Prostate gland (tissue), 2 donors: ENCODE results near the gene SIPA1L3. TPM values are rescaled to one million over a fixed set of nuclear protein-coding genes. Genes with fewer than 3 reads are reported as not detected.
A peak's percentile ranks its signal among the peaks of the same experiment; 100 is the strongest.
"Not testable (repeated sequence)": the region's sequence is repeated elsewhere in the genome, so short reads cannot be mapped to it uniquely, and the experiment has no call there.

Experiments used
- DNase-seq: peaks from one replicate; pipeline ENCODE4 v3.0.0-alpha.2; 2019; ENCODE audit warnings: low spot score
- H3K27ac ChIP-seq, 2 donors: fragments of 200-600 bp; sonication (generic); 2 replicates each; pipeline ENCODE4 v1.5.1; 2017 to 2019
- H3K27me3 ChIP-seq: fragments of 200-600 bp; sonication (generic); replicated peaks from 2 replicates; pipeline ENCODE4 v1.5.1; 2019; ENCODE audit not compliant: insufficient read depth
- H3K36me3 ChIP-seq, 2 donors: fragments of 200-600 bp; sonication (generic); 1 replicate in 1 of 2; 2 replicates in 1 of 2; pipeline versions ENCODE4 v1.5.1 to v1.8.1; 2017 to 2019
- H3K4me1 ChIP-seq: fragments of 200-600 bp; sonication (generic); replicated peaks from 2 replicates; pipeline ENCODE4 v1.5.1; 2019
- H3K4me3 ChIP-seq, 2 donors: fragments of 200-600 bp; sonication (generic); 2 replicates each; pipeline ENCODE4 v1.5.1; 2017 to 2019
- H3K9me3 ChIP-seq: fragments of 200-600 bp; sonication (generic); 2 replicates; pipeline ENCODE4 v1.5.1; 2017
- CTCF ChIP-seq, 4 experiments: fragments of 200-600 bp in 2 of 4; fragments of 450-650 bp in 2 of 4; sonication (generic) in 2 of 4; IDR thresholded peaks; 1 replicate in 3 of 4; 2 replicates in 1 of 4; pipeline ENCODE4 v1.5.1; 2016 to 2019; ENCODE audit warnings: antibody characterized with exemption in 4 of 4, mild to moderate bottlenecking in 2 of 4, moderate library complexity in 2 of 4
- POLR2A ChIP-seq: fragments of 450-650 bp; IDR thresholded peaks from one replicate; pipeline ENCODE4 v1.6.1; 2016; ENCODE audit warnings: antibody characterized with exemption, mild to moderate bottlenecking
- POLR2AphosphoS5 ChIP-seq: sonication (generic); formaldehyde crosslinking; IDR thresholded peaks from one replicate; pipeline ENCODE4 v1.6.1; 2017; ENCODE audit warnings: antibody characterized with exemption
- WGBS: methylation state at CpG from one replicate; pipeline ENCODE4 v1.1.5; 2018; 5-methylcytosine and 5-hydroxymethylcytosine counted together
- intact Hi-C: fragments of 100-400 bp; cut with DNase I; formaldehyde crosslinking; loops from one replicate; pipeline ENCODE4 v1.14.2; 2022
- total RNA-seq, 2 donors: library from RNA; depleted of rRNA; stranded (reverse); fragments of >200 nt; gene quantifications; one replicate each; pipeline ENCODE4 v1.1.0, GENCODE V29; 2016

SIPA1L3 gene
- total RNA-seq, 2 donors from 2014 or later, result 48.8 to 63.5 TPM

- no peak overlapping the region for H3K4me3 ChIP-seq
- 27% methylated on average over 16 of the region's 21 CpGs for WGBS
- peak overlapping the region; percentile 53 to 66 for H3K27ac ChIP-seq
- no peaks in the 10 kb centered on the region for H3K27me3 ChIP-seq
- H3K9me3 ChIP-seq, result no peaks in the 10 kb centered on the region
- no peak for TF ChIP-seq POLR2AphosphoS5
- TF ChIP-seq POLR2A, result no peak
- TF ChIP-seq CTCF (IDR thresholded peaks at IDR 0.05), result no peak
- DNase-seq, result no peak
- intact Hi-C loops, result no loop called here
- peaks cover 19% of the 10 kb centered on the region for H3K4me1 ChIP-seq
- H3K36me3 ChIP-seq, result no peaks in the 10 kb centered on the region
Measured at GRCh38 chr19:38062959-38063761, 156.2 kb downstream of the SIPA1L3 start.

GRCh38 chr19:38063928-38064327 lies 156.9 kb downstream of the SIPA1L3 start:
- intact Hi-C loops, result no loop called here
- WGBS, result 79% methylated on average over 6 of the region's 6 CpGs
- TF ChIP-seq POLR2AphosphoS5 (no peak), CTCF (IDR thresholded peaks at IDR 0.05) (no peak), POLR2A (no peak)
- Histone ChIP-seq H3K36me3 (no peaks in the 10 kb centered on the region), H3K9me3 (no peaks in the 10 kb centered on the region), H3K27ac (peak overlapping the region; percentile 53 to 66), H3K4me3 (no peak overlapping the region), H3K4me1 (peaks cover 19% of the 10 kb centered on the region), H3K27me3 (no peaks in the 10 kb centered on the region)
- DNase-seq, result no peak

- H3K9me3 ChIP-seq, result no peaks in the 10 kb centered on the region
- no peak overlapping the region for H3K27ac ChIP-seq
- WGBS, result 92% methylated on average over 7 of the region's 7 CpGs
- H3K27me3 ChIP-seq, result no peaks in the 10 kb centered on the region
- H3K4me3 ChIP-seq, result no peak overlapping the region
- H3K4me1 ChIP-seq, result peaks cover 15% of the 10 kb centered on the region
- no peak for TF ChIP-seq CTCF (IDR thresholded peaks at IDR 0.05)
- no peak for TF ChIP-seq POLR2A
- no peak for TF ChIP-seq POLR2AphosphoS5
- no peaks in the 10 kb centered on the region for H3K36me3 ChIP-seq
- DNase-seq, result no peak
- intact Hi-C loops, result no loop called here
Measured at GRCh38 chr19:38064661-38065425, 157.8 kb downstream of the SIPA1L3 start.

- H3K27me3 ChIP-seq, H3K36me3 ChIP-seq, DNase-seq, intact Hi-C loops, H3K4me3 ChIP-seq, H3K27ac ChIP-seq, H3K9me3 ChIP-seq: not testable (repeated sequence)
- H3K4me1 ChIP-seq, result peaks cover 10% of the 10 kb centered on the region
- 94% methylated on average over 7 of the region's 7 CpGs for WGBS
Measured at GRCh38 chr19:38065775-38066174, 158.8 kb downstream of the SIPA1L3 start.

GRCh38 chr19:38068826-38069225 lies 161.8 kb downstream of the SIPA1L3 start:
- intact Hi-C loops, result no loop called here
- H3K27ac ChIP-seq, result no peak overlapping the region
- WGBS, result 79% methylated on average over 6 of the region's 6 CpGs
- no peaks in the 10 kb centered on the region for H3K27me3 ChIP-seq
- H3K36me3 ChIP-seq, result no peaks in the 10 kb centered on the region
- no peaks in the 10 kb centered on the region for H3K9me3 ChIP-seq
- TF ChIP-seq POLR2AphosphoS5 (no peak), POLR2A (no peak), CTCF (IDR thresholded peaks at IDR 0.05) (no peak)
- H3K4me1 ChIP-seq, result peaks cover 4% of the 10 kb centered on the region
- H3K4me3 ChIP-seq, result no peak overlapping the region
- no peak for DNase-seq
